Femur (tissue), 1 donor: ENCODE results near the gene DPH1.
A peak's percentile ranks its signal among the peaks of the same experiment; 100 is the strongest.

ENCODE experiments used
- DNase-seq: peaks from one replicate; pipeline ENCODE4 v3.0.0-alpha.2; 2017

The DPH1 gene

DNA sequence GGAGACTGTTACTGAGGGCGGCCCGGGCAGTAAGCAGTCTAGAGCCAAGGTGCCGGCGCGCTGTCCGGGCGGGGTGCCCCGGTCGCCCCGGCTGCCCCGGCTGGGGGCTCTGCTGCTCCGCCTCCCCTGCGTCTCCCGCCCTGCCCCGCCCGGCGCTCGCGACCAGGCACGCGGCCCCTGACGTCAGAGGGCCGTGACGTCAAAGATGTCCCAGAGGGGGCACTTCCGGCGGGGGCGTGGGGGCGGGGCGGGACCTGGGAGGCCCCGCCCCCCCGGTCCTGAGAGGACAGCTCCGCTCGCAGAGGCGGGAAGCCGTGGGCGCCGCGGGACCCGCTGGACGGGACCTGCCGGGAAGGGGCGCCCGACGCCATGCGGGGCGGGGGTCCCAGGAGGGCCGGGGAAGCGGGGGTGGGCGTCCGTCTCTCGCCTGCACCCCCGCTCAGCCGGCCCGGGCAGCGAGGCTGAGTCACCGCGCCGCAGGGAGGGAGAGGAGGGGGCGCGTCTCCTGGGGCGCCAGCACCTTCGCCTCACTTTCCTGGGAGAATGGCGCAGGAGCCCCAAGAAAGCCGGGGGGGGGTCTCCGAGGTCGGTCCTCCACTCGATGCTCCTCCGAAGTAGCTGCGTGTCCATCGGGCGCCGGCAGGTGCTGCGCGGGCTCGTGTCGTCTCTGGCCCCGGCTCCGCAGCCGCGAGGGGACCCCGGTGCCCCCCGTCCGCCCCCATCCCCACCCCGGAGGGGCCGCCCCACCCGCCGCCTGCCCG, 20.5 kb downstream of the DPH1 start:
- peak; percentile 84 for DNase-seq

DNA sequence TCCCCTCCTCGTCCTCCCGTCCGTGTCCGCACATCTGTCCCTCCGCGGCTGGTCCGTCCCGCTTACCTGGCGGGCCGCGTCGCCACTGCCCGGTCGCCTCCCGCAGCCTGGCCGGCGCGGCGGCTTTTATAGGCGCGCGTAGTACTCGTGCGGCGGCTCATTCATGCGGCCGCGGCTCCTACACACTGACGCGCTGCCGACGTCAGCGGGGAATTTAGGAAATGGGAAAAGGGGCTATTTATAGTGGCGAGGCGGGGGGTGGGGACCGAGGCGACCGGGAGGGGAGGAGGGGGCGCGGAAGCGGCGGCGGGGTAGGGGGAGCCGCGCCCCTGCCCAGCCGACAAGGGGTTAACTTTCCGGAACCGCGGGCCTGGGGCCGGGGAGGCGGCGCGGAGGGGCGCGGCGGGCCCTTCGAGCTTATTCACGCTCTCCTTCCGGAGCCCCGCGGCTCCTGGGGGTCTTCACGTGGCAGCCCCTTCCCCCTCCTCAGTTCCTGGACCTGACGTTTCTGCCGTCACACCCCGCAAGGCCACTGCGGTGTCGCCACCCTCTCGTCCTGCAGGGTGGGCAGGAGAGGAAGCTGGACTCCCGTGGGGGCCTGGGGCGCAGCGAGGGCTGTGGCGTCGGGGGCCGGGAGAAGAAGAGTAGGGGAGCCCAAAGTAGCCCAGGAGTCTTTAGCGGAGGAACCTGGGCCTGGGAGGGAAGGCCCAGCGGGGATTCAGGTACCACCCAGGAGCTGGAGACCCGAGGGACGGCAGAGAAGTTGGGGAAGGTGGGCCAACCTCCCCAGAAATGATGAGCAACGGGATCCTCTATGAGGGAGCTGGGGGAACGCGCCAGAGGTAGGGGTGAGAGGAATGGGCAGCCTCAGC, 21.3 kb downstream of the DPH1 start:
- DNase-seq = peak; percentile 54

DNA sequence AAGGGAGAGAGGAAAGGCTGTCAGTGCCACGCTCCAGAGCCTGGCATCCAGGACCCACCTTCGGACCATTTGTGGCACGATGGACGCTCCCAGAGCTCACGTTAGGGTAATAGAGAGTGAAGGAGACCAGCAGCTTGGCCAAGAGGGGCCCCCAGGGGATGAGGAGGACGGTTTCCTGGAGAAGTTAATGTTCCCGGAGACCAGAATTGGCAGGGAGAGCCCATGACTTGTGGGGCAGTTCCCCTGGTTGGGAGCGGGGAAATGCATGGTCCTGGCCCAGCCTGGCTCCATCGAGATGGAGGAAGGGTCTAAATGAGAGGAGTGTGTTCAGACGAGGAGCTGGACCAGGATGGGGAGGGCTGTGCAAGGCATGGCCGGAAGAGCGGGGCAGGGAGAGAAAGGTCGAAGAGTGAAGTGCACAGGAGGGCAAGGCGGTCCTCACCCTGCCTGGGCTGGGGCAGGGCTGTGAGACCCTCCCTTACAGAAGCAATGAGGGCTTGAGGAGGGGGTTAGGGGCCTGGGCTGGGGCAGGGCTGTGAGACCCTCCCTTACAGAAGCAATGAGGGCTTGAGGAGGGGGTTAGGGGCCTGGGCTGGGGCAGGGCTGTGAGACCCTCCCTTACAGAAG, 22.1 kb downstream of the DPH1 start:
- DNase-seq = peak; percentile 36

DNA sequence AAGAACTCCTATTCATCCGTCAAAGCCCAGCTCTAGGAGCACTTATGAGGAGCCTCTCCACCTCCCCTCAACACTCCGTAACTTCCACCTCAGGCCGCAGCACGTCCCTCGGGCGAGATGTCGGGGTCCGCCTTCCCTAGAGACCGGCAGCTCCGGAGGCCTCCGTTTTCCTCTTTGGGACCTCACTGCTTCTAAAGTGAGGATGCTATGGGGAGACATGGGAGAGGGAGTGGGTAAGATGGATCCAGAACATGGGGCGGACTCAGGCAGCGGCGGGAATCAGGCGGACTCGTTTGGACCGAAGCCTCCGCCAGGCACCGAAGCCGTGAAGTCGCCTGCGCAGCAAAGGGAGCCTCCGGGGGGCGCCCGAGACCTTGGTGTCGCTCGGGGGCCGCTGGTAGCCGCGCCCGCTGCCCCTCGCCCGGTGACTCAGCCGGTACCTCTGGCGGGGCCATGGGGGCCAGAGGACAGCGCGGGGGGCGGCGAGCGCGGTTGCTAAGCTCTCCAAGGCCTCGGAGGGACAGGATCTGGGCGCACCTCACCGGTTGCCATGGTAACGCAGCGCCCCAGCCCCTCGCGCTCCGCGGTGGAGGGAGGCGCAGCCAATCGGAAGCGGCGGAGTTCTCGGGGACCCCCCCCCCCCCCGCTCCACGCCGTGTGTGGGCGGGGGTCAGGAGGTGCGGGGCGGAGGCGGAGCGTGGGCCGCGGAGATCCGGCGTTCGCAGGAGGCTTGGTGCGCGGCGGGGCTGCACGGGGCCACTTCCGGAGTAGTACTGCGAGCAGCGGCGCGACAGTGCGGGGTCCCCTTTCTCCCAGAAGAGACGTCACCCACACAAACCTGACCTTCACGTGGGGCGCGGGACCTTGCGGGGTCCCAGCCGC, 23.7 kb downstream of the DPH1 start:
- DNase-seq = peak; percentile 77

DNA sequence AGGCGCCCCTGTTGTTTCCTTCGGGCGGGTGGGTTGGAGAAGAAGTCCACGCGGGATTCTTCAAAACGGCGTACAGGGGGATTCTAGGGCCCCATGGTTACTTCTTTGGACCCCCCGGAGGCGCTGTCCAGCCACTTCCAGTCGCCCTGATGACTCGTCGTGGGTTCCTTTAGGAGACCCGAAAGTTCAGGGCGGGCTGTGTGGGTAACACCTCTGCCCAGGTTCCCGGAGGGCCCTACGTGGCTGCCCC, 24.2 kb downstream of the DPH1 start:
- peak; percentile 66 for DNase-seq

DNA sequence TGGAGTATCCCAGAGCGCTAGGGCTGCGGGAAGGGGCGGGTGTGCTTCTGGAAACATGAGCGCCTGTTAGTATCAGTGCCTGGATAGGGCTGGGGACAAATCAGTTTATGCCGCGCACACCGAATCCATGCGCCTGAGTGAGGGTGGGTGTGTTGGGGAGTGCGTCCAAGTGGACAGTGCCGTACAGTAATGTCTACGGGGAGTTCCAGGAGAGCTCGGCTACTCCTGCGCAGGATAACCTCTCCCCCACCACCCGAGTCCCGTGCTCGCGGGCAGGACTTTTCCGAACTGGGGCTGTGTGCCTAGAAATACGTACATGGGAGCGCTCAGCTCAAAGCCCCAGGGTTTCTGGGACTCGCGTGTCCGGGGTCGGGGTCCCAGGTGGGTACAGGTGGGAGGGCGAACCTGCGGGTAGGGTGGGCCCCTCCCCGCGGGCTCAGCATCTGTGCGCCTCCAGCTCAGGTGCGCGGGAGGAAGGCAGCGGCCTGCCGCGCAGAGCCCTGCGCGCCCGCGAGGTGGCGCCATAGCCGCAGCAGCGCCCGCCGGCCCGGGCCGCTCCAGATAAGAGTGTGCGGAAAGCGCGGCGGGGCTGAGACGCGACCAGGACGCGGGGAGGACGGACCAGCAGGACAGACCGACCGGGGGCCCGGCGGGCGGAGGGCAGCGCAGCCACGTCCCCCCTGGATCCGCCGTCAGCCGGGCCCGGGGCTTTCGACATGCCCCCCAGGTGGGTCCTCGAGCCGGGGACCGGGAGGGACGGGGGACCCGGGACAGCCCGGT, 24.7 kb downstream of the DPH1 start, which contains the start of gene HIC1:
Gene HIC1 (plus strand): TSS at position 592 of the 780 bp plus-strand sequence. CDS start 1,588 bp downstream, outside the sequence.
- DNase-seq = peak; percentile 88

DNA sequence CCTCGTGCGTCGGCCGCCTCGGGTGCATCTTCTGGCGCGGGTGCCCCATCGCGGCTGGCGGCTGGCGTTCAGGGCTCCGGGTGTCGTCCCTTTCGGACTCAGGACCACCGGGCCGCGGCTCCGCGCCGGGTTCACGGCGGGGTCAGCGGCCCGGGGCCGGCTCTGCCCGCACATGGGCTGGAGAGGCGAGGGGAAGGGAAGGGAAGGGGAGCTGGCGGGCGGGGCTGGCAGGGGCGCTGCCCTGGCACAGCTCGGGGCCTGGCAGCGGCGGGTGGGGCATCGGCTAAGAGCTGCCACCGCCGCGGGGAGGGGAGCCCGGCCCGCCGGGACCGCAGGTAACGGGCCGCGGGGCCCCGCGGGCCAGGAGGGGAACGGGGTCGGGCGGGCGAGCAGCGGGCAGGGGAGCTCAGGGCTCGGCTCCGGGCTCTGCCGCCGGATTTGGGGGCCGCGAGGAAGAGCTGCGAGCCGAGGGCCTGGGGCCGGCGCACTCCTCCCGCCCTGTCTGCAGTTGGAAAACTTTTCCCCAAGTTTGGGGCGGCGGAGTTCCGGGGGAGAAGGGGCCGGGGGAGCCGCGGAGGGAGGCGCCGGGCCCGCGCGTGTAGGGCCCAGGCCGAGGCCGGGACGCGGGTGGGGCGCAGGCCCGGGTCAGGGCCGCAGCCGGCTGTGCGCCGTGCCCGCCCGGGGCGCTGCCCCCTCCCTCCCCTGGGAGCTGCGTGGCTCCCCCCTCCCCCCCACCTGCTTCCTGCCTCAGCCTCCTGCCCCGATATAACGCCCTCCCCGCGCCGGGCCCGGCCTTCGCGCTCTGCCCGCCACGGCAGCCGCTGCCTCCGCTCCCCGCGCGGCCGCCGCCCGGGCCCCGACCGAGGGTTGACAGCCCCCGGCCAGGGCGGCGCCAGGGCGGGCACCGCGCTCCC, 25.6 kb downstream of the DPH1 start:
- DNase-seq = peak; percentile 59

DNA sequence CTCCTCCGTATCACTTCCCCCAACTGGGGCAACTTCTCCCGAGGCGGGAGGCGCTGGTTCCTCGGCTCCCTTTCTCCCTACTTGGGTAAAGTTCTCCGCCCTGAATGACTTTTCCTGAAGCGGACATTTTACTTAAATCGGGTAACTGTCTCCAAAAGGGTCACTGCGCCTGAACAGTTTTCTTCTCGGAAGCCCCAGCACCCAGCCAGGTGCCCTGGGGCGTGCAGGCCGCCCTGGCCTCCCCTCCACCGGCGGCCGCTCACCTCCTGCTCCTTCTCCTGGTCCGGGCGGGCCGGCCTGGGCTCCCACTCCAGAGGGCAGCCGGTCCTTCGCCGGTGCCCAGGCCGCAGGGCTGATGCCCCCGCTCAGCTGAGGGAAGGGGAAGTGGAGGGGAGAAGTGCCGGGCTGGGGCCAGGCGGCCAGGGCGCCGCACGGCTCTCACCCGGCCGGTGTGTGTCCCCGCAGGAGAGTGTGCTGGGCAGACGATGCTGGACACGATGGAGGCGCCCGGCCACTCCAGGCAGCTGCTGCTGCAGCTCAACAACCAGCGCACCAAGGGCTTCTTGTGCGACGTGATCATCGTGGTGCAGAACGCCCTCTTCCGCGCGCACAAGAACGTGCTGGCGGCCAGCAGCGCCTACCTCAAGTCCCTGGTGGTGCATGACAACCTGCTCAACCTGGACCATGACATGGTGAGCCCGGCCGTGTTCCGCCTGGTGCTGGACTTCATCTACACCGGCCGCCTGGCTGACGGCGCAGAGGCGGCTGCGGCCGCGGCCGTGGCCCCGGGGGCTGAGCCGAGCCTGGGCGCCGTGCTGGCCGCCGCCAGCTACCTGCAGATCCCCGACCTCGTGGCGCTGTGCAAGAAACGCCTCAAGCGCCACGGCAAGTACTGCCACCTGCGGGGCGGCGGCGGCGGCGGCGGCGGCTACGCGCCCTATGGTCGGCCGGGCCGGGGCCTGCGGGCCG, 26.5 kb downstream of the DPH1 start:
- peak; percentile 52 for DNase-seq

DNA sequence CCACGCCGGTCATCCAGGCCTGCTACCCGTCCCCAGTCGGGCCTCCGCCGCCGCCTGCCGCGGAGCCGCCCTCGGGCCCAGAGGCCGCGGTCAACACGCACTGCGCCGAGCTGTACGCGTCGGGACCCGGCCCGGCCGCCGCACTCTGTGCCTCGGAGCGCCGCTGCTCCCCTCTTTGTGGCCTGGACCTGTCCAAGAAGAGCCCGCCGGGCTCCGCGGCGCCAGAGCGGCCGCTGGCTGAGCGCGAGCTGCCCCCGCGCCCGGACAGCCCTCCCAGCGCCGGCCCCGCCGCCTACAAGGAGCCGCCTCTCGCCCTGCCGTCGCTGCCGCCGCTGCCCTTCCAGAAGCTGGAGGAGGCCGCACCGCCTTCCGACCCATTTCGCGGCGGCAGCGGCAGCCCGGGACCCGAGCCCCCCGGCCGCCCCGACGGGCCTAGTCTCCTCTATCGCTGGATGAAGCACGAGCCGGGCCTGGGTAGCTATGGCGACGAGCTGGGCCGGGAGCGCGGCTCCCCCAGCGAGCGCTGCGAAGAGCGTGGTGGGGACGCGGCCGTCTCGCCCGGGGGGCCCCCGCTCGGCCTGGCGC, 27.3 kb downstream of the DPH1 start:
- DNase-seq = peak; percentile 36

DNA sequence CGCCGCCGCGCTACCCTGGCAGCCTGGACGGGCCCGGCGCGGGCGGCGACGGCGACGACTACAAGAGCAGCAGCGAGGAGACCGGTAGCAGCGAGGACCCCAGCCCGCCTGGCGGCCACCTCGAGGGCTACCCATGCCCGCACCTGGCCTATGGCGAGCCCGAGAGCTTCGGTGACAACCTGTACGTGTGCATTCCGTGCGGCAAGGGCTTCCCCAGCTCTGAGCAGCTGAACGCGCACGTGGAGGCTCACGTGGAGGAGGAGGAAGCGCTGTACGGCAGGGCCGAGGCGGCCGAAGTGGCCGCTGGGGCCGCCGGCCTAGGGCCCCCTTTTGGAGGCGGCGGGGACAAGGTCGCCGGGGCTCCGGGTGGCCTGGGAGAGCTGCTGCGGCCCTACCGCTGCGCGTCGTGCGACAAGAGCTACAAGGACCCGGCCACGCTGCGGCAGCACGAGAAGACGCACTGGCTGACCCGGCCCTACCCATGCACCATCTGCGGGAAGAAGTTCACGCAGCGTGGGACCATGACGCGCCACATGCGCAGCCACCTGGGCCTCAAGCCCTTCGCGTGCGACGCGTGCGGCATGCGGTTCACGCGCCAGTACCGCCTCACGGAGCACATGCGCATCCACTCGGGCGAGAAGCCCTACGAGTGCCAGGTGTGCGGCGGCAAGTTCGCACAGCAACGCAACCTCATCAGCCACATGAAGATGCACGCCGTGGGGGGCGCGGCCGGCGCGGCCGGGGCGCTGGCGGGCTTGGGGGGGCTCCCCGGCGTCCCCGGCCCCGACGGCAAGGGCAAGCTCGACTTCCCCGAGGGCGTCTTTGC, 28.0 kb downstream of the DPH1 start:
- peak; percentile 38 for DNase-seq

DNA sequence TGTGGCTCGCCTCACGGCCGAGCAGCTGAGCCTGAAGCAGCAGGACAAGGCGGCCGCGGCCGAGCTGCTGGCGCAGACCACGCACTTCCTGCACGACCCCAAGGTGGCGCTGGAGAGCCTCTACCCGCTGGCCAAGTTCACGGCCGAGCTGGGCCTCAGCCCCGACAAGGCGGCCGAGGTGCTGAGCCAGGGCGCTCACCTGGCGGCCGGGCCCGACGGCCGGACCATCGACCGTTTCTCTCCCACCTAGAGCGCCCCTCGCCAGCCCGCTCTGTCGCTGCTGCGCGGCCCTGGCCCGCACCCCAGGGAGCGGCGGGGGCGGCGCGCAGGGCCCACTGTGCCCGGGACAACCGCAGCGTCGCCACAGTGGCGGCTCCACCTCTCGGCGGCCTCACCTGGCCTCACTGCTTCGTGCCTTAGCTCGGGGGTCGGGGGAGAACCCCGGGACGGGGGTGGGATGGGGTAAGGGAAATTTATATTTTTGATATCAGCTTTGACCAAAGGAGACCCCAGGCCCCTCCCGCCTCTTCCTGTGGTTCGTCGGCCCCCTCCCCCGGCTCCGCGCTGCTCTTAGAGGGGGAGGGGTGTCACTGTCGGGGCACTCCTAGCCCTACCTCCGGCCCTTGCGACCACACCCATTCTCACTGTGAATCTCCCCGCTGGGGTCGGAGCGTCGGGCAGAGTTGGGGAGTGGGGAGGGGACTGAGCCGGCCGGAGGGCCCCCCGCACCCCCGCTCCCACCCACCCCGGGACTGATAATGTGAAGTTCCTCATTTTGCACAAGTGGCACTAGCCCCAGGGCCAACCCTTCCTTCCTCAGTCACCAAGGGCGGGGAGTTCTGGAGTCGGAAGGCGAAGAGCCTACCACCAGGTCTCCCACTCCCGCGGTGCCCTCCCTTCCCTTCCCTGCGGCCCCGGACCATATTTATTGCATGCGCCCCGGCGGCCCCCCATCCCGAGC, 28.9 kb downstream of the DPH1 start:
- peak; percentile 80 for DNase-seq

DNA sequence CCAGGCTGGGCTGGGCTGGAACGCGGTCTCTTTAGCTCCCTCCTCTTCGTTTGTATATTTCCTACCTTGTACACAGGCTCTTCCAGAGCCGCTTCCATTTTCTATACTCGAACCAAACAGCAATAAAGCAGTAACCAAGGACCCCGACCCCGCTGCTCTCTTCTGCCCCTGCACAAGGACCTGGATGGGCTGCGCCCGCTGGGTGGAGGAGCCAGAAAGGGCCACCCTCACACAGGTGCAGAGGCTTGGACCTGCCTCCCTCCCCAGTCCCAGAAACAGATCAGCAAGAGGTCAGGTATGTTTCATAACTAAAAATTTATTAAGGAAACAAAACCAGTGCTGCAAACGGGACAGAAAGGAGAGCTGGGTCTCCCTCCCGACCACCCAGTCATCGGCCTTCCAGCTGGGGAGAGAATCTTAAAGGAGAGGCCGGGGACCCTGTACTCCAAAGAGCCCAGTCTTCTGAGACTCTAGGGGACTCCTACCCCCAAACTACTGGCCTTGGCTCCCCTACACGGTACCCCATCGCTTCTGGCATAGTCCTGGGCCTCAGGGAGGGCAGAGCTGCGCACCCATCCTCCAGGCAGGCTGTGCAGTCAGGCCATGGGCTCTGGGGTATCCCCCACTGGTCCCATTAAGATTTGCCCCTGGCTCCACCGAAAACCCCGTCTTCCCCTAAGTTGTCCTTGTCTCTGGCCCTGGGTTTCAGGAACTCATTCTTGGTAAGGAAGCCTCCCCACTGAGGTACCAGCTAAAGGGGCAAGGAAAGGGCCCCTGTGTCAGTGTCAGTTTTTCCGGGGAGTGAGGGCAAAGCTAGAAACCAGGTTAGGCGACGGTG, 29.8 kb downstream of the DPH1 start:
- DNase-seq = peak; percentile 18

DNA sequence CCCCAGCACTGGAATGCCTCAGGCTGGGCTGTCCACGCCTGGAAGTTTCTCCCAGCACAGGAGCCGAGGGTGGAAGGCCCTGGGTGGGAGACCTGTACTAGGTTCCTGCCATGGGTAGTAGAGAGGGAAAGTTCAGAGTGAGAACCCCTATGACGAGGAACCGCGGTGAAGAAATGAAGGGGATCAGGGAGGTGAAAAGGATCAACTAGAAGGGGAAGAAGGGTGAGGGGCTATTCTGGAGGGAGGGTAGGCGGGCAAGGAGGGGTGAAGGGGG, 30.4 kb downstream of the DPH1 start:
- DNase-seq = no peak

DNA sequence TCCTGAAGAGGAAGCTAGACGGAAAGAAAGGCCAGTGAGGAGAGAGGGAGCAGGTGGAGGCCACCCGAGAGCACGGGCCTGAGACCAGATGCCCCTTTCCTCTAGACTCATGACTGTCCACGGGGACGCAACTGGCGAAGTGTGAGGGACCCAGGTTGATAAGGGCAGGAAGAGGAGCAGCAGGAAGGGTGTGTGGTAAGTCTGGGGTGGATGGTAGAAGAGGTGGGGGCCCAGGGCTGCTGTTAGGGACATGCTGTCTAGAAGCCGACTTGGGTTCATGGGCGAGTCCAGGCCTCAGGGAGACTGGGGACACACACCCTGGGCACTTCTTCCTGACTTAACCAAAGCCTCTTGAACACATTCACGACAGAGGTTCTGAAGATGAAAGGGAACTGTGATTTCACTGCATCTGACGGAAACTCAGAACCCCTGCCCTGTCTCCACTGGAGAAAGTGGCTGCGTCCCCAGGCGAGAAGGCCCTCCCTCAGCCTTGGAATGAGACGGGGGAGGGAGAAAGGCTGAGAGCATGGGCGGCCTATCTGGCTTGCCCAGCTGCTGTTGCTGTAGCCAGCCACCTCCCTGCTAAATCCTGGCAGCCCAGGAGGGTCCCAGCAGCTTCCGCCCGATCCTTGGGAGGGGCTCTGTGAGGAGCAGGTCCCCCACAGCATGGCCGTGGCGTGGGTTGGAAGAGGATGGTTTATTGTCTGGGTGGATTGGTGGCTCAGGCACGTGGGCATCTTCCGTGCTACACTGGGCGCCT, 30.9 kb downstream of the DPH1 start:
- DNase-seq = peak; percentile 42

DNA sequence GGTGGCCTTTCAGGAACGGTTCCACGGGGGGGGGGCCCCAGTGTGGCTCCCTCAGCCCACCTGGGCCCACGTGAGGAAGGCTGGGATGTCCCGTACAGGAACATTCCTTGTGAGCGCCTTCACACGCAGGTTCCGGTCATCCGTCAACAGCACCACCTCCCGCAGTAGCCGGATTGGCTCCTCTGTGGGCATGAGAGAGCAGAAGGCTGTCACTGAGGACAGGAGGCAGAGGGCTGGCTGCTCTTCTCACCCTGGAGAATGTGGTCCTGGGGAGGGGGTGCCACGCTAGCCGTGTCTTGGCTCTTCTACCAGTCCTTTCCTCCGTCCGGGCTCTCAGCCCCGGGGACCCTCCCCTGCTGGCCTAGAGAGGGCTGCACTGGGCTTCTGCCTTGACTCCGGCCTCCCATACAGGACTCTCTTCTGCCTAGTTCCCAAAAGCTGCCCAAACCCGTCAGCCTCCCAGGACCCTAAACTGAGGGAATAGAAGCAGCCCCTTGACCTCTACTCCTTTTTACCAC, 31.5 kb downstream of the DPH1 start:
- DNase-seq = peak; percentile 28
